ENCODE measurements around the gene MSI2. TPM values are rescaled to one million over a fixed set of nuclear protein-coding genes. Genes with fewer than 3 reads are reported as not detected.

The MSI2 gene
- total and polyA plus RNA-seq, 5 experiments from 2014 or later, result 2.5 to 136 (median 4.9) TPM

DNA sequence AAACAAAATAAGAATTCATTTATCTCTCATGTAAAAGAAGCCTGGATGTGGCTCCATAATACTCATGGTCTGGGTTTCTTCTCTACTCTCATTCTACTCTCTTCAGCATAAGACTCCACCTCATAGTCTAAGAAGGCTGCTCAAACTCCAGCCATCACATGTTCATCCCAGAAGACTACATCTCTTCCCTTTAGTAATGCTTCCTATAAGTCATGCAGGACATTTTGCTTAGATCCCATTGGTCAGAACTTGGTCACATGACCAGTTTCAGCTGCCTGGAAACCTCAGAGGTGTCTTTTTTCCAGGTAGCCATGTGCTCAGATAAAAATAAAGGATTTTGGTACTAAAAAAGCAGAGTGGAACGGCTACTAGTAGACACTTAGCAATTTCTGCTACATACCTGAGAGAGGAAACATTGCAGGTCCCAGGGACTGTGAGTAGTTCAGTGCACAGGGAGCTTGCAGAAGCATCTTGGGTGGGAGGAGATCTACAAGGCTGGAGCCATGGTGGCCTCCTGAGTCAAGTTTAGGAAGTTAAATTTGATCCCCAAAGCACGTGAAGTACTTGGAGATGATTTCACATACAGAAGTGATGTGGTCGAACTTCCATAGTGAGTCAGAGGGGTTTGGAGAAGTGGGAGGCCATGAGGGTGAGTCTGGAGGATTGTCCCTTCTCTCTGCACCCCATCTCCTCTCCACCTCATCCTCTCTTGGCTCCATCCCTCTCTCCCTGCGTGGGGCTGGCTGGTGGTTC is 378.6 kb downstream of the MSI2 start:
- no peak for DNase-seq
- no peak for ATAC-seq
- Mint-ChIP-seq H3K27ac (peak overlapping the region in 2 of 10 donors; percentile 14 to 25), H3K4me3 (no peak overlapping the region), H3K9me3 (no peaks in the 10 kb centered on the region), H3K4me1 (peaks cover 4 to 16% (median 11%) of the 10 kb centered on the region in 4 donors), H3K27me3 (no peaks in the 10 kb centered on the region), H3K36me3 (peaks cover 21 to 54% (median 43%) of the 10 kb centered on the region in 3 donors)
- POLR2A ChIA-PET, result no interaction called here

DNA sequence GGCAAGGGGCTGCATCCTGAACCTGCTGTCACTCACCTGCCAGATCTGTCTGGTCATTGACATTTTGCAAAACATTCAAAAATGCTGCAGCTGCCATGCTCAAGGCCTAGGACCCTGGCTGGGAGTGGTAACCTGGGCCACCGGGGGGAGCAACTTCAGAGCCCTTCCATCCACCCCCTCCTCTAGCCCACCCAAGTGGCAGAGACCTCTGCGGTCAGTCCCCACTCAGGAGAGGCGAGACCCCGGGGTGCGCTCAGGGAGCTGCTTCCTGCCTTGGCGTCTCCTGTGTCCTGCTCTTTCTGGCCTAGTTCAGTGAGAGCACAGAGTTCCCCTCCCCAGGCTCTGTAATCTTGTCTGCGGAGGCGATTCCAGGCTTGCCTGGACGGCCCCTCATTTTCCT is 380.0 kb downstream of the MSI2 start:
- no peaks in the 10 kb centered on the region for H3K9me3 Mint-ChIP-seq
- H3K4me1 Mint-ChIP-seq, result peaks cover 3 to 14% (median 7%) of the 10 kb centered on the region in 4 donors
- H3K27me3 Mint-ChIP-seq, result no peaks in the 10 kb centered on the region
- peak overlapping the region in 4 of 10 donors; percentile 16 to 72 (median 49) for H3K27ac Mint-ChIP-seq
- DNase-seq (no peak), ATAC-seq (no peak)
- no peak overlapping the region for H3K4me3 Mint-ChIP-seq
- H3K36me3 Mint-ChIP-seq, result peaks cover 28 to 53% (median 42%) of the 10 kb centered on the region in 3 donors
- POLR2A ChIA-PET, result interaction anchor here (0.9 kb wide), 1 partner anchor 38 kb away, joined by 3 read pairs; no protein-coding TSS in a partner anchor

DNA sequence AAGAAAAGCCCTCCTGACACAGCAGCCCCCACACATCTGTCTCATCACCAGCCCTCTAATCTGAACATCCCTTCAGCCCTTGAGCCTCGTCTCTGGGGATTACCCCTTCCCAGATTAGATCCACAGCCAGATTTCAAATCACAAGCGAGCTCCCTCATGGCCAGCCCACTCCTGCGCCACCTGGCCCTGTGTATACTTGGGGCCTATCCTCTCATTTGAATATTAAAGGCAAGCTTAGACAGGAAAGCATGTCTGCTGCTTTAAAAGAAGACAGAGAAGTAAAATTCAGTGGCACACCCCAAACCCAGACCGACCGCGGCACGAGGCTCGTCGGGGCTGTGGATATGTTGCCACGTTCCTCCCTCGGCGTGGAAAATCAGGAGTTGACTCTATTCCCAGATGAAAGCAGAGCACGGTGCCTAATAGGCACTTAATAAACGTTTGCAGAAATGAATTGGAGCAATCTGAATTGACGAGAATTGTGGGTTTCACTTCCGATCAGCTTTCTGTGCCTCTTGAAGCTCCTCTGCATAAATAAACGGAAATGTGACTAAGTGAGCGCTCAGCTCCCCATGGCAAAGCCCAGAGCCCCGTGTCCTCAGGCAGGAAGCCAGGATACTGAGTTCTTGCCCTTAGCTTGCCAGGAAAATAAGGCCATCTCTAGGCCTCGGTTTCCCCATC is 380.8 kb downstream of the MSI2 start:
- H3K4me1 Mint-ChIP-seq, result peaks cover 3 to 14% (median 7%) of the 10 kb centered on the region in 4 donors
- H3K4me3 Mint-ChIP-seq, result peak overlapping the region in 1 of 10 donors; percentile 3
- DNase-seq, result no peak
- no peaks in the 10 kb centered on the region for H3K9me3 Mint-ChIP-seq
- no peak for ATAC-seq
- H3K27ac Mint-ChIP-seq, result peak overlapping the region in 6 of 10 donors; percentile 12 to 72 (median 48)
- peaks cover 20 to 45% (median 35%) of the 10 kb centered on the region in 3 donors for H3K36me3 Mint-ChIP-seq
- no peaks in the 10 kb centered on the region for H3K27me3 Mint-ChIP-seq
- POLR2A ChIA-PET, result no interaction called here

DNA sequence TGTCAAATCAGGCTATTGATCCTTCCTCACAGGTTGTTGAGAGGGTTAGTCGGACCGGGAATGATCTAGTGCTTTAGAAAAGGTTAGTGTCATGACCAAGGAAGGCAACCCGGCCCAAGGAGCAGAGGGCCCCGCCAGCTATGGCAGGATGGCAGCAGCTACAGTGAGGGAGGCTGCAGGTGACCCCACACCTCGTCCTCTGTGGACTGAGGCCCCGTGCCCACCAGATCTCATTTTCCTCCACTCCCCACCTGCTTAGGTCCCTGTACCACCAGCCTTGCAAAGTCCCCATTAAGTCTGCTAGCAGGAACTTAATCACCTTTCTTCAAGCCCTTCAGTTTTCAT is 381.3 kb downstream of the MSI2 start:
- peak overlapping the region in 3 of 10 donors; percentile 62 to 81 (median 65) for H3K27ac Mint-ChIP-seq
- no peaks in the 10 kb centered on the region for H3K27me3 Mint-ChIP-seq
- POLR2A ChIA-PET, result no interaction called here
- no peak for ATAC-seq
- peaks cover 20 to 40% (median 30%) of the 10 kb centered on the region in 3 donors for H3K36me3 Mint-ChIP-seq
- H3K4me1 Mint-ChIP-seq, result peaks cover 3 to 14% (median 6%) of the 10 kb centered on the region in 4 donors
- DNase-seq, result no peak
- no peaks in the 10 kb centered on the region for H3K9me3 Mint-ChIP-seq
- no peak overlapping the region for H3K4me3 Mint-ChIP-seq

DNA sequence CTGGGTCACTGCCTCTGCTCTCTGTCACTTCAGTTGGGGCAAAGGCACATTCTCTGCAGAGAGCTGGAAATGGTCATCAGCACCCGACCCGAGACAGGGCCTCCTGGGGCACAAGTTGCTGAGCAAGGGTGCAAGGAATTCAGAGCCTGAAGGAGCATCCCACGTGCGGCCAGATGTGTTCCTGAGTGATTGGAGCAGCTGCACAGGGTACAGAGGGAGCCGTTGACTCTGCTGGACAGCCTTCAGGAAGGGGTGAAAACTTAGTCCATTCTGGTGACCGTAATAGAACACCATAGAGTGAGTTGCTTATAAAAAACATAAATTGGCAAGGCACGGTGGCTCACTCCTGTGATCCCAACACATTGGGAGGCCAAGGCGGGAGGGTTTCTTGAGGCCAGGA is 382.0 kb downstream of the MSI2 start:
- Mint-ChIP-seq H3K9me3 (no peaks in the 10 kb centered on the region), H3K27me3 (no peaks in the 10 kb centered on the region), H3K27ac (peak overlapping the region in 1 of 10 donors; percentile 41), H3K4me3 (no peak overlapping the region), H3K4me1 (peaks cover 0 to 12% (median 6%) of the 10 kb centered on the region in 4 donors), H3K36me3 (peaks cover 19 to 34% (median 25%) of the 10 kb centered on the region in 3 donors)
- DNase-seq, result no peak
- POLR2A ChIA-PET, result no interaction called here
- no peak for ATAC-seq

DNA sequence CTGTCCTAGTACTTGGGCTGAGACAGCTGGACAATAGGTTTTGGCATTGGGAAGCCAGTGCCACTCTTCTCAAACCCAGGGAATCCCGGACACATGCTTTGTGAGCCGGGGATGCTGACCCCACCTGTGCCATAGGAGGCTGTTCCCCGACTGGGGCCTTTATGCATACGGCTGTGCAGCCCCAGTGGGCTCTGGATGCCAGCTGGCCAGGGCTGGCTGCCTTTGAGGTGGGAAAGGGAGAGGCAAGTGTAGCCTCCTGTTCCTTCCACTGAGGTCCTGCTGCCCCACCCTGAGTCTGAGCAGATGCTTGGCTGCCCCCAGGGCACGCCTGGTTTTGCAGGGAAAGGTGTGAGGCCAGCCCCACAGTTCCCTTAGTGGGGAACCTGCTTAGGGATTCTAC is 383.1 kb downstream of the MSI2 start:
- POLR2A ChIA-PET, result no interaction called here

DNA sequence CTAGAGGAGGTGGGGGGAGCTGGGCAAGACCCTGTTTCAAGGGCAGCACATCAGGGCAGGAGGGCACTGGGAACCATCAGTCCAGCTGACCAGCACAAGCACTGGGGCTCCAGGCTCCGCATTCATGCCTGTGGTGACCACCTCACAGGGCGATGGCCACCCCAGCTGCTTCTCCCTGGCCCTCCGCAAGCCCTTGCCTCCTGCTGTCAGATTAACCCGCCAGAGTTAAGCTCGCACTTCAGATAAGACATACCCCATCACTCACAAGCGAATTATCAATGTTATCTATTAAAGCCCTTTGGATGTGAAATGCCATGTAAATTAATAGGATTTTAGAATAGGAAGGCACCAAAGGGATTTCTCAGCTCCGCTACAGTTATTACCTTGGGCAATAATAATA is 383.8 kb downstream of the MSI2 start:
- Mint-ChIP-seq H3K36me3 (peaks cover 6 to 27% (median 15%) of the 10 kb centered on the region in 3 donors), H3K27ac (peak overlapping the region in 1 of 10 donors; percentile 28)

More for the DNA sequence above, 383.1 kb downstream of the MSI2 start:
- Mint-ChIP-seq H3K9me3 (no peaks in the 10 kb centered on the region), H3K27me3 (no peaks in the 10 kb centered on the region), H3K4me3 (no peak overlapping the region), H3K36me3 (peaks cover 11 to 29% (median 21%) of the 10 kb centered on the region in 3 donors), H3K27ac (no peak overlapping the region), H3K4me1 (peaks cover 0 to 14% (median 5%) of the 10 kb centered on the region in 4 donors)
- no peak for DNase-seq
- ATAC-seq, result no peak

DNA sequence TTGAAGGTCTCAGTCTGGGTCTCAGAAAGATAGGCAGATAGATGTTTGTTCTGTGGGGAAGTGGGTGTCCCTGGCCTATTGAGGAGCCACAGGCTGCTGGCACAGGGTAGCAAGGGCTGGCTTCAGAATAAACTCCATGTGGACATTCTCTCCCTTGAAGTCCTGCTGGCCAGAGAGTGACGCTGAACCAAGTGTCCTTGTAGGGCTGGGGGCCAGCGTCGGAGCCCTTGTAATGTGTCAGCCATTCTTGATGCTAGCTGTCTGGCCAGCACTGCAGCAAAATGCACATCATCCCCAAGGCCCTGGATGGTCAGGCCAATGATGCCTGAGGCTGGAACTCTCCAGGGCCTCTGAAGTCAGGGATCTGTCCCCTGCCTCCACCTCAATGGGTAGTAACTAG is 385.4 kb downstream of the MSI2 start:
- DNase-seq, result no peak
- POLR2A ChIA-PET, result no interaction called here
- H3K4me1 Mint-ChIP-seq, result peaks cover 0 to 12% (median 10%) of the 10 kb centered on the region in 4 donors
- no peaks in the 10 kb centered on the region for H3K9me3 Mint-ChIP-seq
- no peaks in the 10 kb centered on the region for H3K27me3 Mint-ChIP-seq
- no peak for ATAC-seq
- H3K36me3 Mint-ChIP-seq, result peaks cover 6 to 25% (median 16%) of the 10 kb centered on the region in 3 donors
- H3K27ac Mint-ChIP-seq, result peak overlapping the region in 2 of 10 donors; percentile 49 to 71
- H3K4me3 Mint-ChIP-seq, result no peak overlapping the region

More for the DNA sequence above, 383.8 kb downstream of the MSI2 start:
- DNase-seq (no peak), ATAC-seq (no peak)
- POLR2A ChIA-PET, result no interaction called here
- Mint-ChIP-seq H3K9me3 (no peaks in the 10 kb centered on the region), H3K4me3 (no peak overlapping the region), H3K27me3 (no peaks in the 10 kb centered on the region), H3K4me1 (peaks cover 0 to 16% (median 5%) of the 10 kb centered on the region in 4 donors)

DNA sequence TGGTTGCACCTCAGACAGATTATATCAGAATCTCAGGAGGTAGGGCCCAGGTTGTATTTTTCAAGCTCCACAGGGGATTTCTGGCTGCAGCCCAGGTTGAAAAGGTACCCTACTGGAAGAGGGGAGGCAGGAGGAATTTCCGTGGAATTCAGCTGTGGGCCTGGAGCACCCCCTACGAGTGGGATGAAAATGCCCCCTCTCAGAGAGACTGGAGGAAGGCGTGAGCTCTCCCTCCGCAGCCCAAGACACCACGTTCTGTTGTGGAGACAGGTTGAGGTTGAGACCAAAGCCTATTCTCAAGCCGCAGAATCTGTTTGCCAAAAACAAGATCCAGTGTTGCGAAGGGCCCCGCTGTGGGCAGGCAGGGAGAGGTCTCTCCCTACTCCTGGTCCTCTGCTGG is 386.7 kb downstream of the MSI2 start:
- Mint-ChIP-seq H3K9me3 (no peaks in the 10 kb centered on the region), H3K4me1 (peaks cover 0 to 12% (median 9%) of the 10 kb centered on the region in 4 donors), H3K36me3 (peaks cover 6 to 17% (median 13%) of the 10 kb centered on the region in 3 donors), H3K27ac (no peak overlapping the region), H3K27me3 (no peaks in the 10 kb centered on the region), H3K4me3 (no peak overlapping the region)
- ATAC-seq (no peak), DNase-seq (no peak)
- POLR2A ChIA-PET, result no interaction called here

DNA sequence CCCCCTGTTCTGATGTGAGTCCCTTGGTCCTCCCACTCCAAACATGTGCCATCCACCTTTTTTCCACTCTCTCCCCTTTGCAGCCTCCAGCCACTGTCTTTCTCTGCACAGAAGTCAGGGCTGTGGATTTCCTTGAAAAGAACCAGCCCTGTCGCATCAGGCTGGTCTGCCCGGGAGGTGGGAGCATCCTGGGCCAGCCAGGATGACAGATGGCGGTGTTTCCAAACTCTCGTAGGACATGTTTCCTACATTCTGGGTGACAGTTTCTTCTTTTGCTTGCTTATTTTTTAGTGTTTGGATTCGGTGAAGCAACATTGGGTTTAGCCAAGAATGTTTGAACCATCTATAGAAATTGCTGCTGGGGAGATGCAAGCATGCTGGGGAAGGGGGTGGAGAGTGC is 388.0 kb downstream of the MSI2 start:
- Mint-ChIP-seq H3K9me3 (no peaks in the 10 kb centered on the region), H3K27me3 (no peaks in the 10 kb centered on the region), H3K4me1 (peaks cover 0 to 12% (median 8%) of the 10 kb centered on the region in 4 donors), H3K36me3 (peaks cover 6 to 14% (median 9%) of the 10 kb centered on the region in 3 donors), H3K4me3 (no peak overlapping the region), H3K27ac (peak overlapping the region in 3 of 10 donors; percentile 34 to 59 (median 59))
- POLR2A ChIA-PET, result no interaction called here
- DNase-seq (no peak), ATAC-seq (no peak)

DNA sequence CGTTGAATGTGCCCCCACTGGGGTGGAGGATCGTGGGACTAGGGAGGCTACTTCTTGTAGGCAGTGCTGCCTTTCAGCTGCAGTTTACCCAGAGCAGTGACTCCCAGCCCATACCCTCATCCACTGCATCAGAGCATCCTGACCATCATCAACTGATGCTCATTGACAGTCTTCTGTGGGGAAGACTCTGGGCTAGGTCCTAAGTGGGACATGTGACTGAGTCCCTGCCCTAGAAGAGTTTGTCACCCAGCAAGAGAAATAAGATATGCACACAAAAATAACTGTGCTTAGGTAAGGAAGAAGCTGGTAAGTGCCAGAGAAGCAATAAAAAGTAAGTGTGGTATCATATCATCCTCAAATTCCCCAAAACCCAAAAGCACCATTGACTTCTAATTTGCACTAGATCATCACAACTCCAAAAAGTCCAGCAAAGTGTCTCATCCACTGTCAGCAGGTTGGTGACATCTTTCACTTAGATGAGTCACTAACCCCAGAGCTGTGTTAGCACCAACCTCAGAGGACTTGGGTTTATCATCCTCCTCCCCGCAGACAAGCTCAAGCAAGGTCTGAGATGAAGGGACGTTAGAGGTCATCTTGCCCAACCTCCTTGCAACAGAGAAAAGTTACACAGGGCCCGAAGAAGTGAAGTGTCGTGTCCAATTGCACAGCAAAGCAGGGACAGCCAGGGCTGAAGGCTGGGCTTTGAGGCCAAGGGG is 389.8 kb downstream of the MSI2 start:
- Mint-ChIP-seq H3K36me3 (peaks cover 0 to 20% (median 9%) of the 10 kb centered on the region in 3 donors), H3K4me3 (no peak overlapping the region), H3K9me3 (no peaks in the 10 kb centered on the region), H3K27me3 (no peaks in the 10 kb centered on the region), H3K4me1 (peaks cover 9 to 13% (median 12%) of the 10 kb centered on the region in 4 donors), H3K27ac (peak overlapping the region in 4 of 10 donors; percentile 13 to 52 (median 37))
- POLR2A ChIA-PET, result interaction anchor here (0.6 kb wide), 1 partner anchor 47 kb away, joined by 3 read pairs; no protein-coding TSS in a partner anchor
- ATAC-seq, result no peak
- no peak for DNase-seq

DNA sequence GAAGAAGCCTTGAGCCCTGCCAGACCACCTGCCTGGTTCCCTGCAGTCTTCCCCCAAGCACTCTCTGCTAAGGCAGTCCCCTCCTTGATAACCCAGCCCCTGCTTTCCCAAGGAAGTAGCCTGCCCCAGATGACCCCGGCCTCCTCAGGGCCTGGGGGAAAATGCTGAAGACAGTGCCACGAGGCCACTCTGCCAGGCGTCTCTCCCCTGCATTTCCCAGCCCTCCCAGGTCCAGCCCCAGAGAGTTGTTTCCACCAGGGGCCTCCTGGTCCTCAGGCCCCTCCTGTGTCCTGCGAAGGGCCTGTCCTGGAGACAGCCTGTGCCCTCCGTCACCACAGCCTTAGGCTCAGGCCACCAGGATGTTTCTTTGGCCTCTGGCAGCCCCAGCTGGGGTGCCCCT is 392.4 kb downstream of the MSI2 start:
- no peak for DNase-seq
- Mint-ChIP-seq H3K36me3 (peaks cover 0 to 25% (median 9%) of the 10 kb centered on the region in 3 donors), H3K9me3 (no peaks in the 10 kb centered on the region), H3K4me1 (peaks cover 6 to 16% (median 10%) of the 10 kb centered on the region in 4 donors), H3K27ac (no peak overlapping the region), H3K27me3 (no peaks in the 10 kb centered on the region), H3K4me3 (no peak overlapping the region)
- no peak for ATAC-seq
- POLR2A ChIA-PET, result interaction anchor here (0.6 kb wide), 1 partner anchor 66 kb away, joined by 7 read pairs; no protein-coding TSS in a partner anchor
